ENCODE results near the gene SIN3A.

SIN3A gene

DNA sequence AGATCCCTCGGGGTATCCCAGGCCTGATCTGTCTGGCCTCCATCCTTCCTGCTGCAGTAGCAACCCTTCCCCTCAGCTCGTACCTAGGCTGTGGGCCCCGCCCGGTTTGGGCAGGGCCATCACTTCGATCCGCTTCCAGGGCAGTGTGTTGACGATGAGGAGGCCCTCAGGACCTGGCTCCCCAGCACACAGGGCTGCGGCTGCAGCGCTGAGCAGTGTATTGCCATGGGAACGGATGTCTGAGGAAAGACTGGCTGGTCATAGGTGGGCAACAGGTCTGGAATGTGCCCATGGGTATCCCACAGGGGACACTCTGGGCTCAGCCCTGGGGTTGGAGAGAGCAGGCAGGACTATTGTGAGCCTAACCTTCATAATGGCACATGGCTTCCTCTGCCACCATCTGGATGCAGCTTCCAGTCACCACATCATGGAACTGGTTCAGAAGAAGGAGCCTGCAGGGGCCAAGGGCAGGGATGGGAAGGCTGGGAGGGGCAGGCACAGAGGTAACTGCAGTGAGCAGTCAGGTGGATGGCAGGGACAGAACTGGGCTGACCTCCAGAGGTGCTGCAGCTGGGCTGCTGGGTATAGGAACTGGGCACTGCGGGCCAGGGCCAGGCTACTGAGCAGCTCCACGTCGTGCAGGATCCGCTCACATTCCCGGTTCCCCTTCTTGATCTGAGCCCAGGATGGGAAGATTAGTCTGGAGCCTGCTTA is 91.8 kb downstream of the SIN3A start:
- H2AFZ ChIP-seq (ENCODE audit: low read depth, low read length, severe bottlenecking) = no peak overlapping the region
- no peaks in the 10 kb centered on the region for H3K9me3 ChIP-seq (ENCODE audit: insufficient read depth, low read length)
- H3K9me2 ChIP-seq (replicated peaks; ENCODE audit: insufficient read depth, low read length) = no peaks in the 10 kb centered on the region
- no peak overlapping the region for H3K4me3 ChIP-seq (ENCODE audit: insufficient read depth, low read length, poor library complexity, severe bottlenecking)
- H3K36me3 ChIP-seq (ENCODE audit: low read length) = no peaks in the 10 kb centered on the region
- no peak overlapping the region for H3K4me2 ChIP-seq (ENCODE audit: low read depth, low read length, poor library complexity, severe bottlenecking)
- no peaks in the 10 kb centered on the region for H3K27me3 ChIP-seq (ENCODE audit: low read length)
- no peak overlapping the region for H3K27ac ChIP-seq (ENCODE audit: low read depth, low read length)
- TF ChIP-seq, protein P1, sequence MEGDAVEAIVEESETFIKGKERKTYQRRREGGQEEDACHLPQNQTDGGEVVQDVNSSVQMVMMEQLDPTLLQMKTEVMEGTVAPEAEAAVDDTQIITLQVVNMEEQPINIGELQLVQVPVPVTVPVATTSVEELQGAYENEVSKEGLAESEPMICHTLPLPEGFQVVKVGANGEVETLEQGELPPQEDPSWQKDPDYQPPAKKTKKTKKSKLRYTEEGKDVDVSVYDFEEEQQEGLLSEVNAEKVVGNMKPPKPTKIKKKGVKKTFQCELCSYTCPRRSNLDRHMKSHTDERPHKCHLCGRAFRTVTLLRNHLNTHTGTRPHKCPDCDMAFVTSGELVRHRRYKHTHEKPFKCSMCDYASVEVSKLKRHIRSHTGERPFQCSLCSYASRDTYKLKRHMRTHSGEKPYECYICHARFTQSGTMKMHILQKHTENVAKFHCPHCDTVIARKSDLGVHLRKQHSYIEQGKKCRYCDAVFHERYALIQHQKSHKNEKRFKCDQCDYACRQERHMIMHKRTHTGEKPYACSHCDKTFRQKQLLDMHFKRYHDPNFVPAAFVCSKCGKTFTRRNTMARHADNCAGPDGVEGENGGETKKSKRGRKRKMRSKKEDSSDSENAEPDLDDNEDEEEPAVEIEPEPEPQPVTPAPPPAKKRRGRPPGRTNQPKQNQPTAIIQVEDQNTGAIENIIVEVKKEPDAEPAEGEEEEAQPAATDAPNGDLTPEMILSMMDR (IDR thresholded peaks at IDR 0.05; ENCODE audit: insufficient read depth, low read length, poor library complexity, severe bottlenecking) = no peak
- TF ChIP-seq EZH2phosphoT487 (conservative IDR thresholded peaks at IDR 0.05; ENCODE audit: low read length) = no peak
- no peaks in the 10 kb centered on the region for H3F3A ChIP-seq (ENCODE audit: insufficient read depth)
- no peaks in the 10 kb centered on the region for H4K20me1 ChIP-seq (ENCODE audit: low read depth, low read length)
- H3K9ac ChIP-seq (ENCODE audit: low read length) = no peak overlapping the region
- no peaks in the 10 kb centered on the region for H3K79me2 ChIP-seq (ENCODE audit: insufficient read depth, low read length)

DNA sequence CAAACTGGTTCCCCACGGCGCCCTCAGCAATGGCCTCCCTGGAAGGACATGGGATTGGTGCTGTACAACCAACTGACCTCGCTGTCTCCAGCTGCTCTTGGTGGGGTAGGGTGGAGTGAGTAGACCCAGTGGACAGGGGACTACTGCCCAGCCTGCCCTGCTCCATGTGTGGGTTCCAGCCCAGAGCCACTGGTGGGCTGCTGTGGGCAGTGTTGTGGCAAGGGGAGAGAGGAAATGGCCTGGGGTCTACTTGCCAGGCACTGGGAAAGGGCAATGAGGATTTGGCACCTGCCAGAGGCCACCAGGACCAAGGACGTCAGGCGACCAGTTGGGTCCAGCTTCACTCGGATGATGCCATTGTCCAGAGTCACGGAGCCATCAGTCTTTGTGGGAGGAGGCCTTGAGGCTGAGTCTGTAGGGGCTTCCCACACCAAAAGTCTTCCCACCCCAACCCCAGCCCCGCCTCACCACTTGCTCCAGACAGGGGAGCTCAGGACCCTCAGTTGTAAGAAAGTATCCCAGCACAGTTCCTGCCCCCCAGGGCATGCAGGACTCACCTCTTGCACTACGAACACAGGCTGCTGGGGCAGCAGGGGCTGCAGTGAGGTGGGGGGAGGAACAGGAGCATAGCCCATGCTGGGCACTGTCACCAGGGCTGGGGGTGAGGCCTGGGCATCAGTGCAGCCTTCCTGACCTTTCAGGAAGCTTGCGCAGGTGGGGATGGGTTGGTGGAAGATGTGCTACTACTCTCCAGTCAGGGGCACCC is 92.5 kb downstream of the SIN3A start:
- Histone ChIP-seq H3K79me2 (ENCODE audit: insufficient read depth, low read length) (no peaks in the 10 kb centered on the region), H4K20me1 (ENCODE audit: low read depth, low read length) (no peaks in the 10 kb centered on the region)

DNA sequence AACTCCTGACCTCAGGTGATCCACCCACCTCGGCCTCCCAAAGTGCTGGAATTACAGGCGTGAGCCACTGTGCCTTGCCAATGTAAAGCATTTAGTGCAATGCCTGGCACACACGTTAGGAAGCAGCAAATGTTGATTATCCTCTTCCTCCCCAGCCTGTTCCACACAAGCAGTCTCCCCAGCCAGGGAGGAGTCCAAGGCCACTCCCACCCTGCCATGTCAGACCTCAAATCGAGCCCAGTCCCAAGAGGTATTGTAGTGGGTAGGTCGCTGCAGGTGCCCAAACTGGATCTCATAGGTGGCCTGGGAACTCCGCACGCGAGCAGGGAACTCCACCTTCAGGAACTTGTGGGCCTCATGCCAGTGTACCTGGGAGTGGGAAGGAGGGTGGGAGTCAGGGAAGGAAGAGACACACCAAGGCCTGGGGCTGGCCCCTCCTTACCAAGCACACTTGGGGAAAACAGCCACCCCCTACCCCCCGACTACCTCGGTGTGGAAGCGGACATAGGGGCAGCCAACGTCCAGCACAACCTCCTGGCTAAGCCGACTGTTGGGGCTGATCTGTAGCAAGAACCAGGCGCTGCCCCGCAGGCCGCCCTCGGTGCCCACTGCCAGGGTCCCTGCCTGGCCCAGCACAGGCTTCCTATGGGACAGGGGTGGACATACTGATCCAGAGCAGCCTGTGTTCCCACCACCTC is 93.4 kb downstream of the SIN3A start:
- Histone ChIP-seq H3K79me2 (ENCODE audit: insufficient read depth, low read length) (no peaks in the 10 kb centered on the region), H3K27me3 (ENCODE audit: low read length) (no peaks in the 10 kb centered on the region), H2AFZ (ENCODE audit: low read depth, low read length, severe bottlenecking) (no peak overlapping the region), H4K20me1 (ENCODE audit: low read depth, low read length) (no peaks in the 10 kb centered on the region), H3K4me2 (ENCODE audit: low read depth, low read length, poor library complexity, severe bottlenecking) (no peak overlapping the region), H3F3A (ENCODE audit: insufficient read depth) (no peaks in the 10 kb centered on the region), H3K9me3 (ENCODE audit: insufficient read depth, low read length) (no peaks in the 10 kb centered on the region), H3K4me3 (ENCODE audit: insufficient read depth, low read length, poor library complexity, severe bottlenecking) (no peak overlapping the region), H3K9ac (ENCODE audit: low read length) (no peak overlapping the region), H3K9me2 (replicated peaks; ENCODE audit: insufficient read depth, low read length) (no peaks in the 10 kb centered on the region), H3K36me3 (ENCODE audit: low read length) (no peaks in the 10 kb centered on the region), H3K27ac (ENCODE audit: low read depth, low read length) (no peak overlapping the region)
- TF ChIP-seq EZH2phosphoT487 (conservative IDR thresholded peaks at IDR 0.05; ENCODE audit: low read length) = no peak
- TF ChIP-seq, protein P1 (IDR thresholded peaks at IDR 0.05; ENCODE audit: insufficient read depth, low read length, poor library complexity, severe bottlenecking) = no peak

More for the DNA sequence above, 92.5 kb downstream of the SIN3A start:
- Histone ChIP-seq H3K9me2 (replicated peaks; ENCODE audit: insufficient read depth, low read length) (no peaks in the 10 kb centered on the region), H3K27ac (ENCODE audit: low read depth, low read length) (no peak overlapping the region), H3K9ac (ENCODE audit: low read length) (no peak overlapping the region), H3K9me3 (ENCODE audit: insufficient read depth, low read length) (no peaks in the 10 kb centered on the region), H3K36me3 (ENCODE audit: low read length) (no peaks in the 10 kb centered on the region), H3F3A (ENCODE audit: insufficient read depth) (no peaks in the 10 kb centered on the region), H3K4me3 (ENCODE audit: insufficient read depth, low read length, poor library complexity, severe bottlenecking) (no peak overlapping the region), H3K27me3 (ENCODE audit: low read length) (no peaks in the 10 kb centered on the region), H3K4me2 (ENCODE audit: low read depth, low read length, poor library complexity, severe bottlenecking) (no peak overlapping the region), H2AFZ (ENCODE audit: low read depth, low read length, severe bottlenecking) (no peak overlapping the region)
- TF ChIP-seq EZH2phosphoT487 (conservative IDR thresholded peaks at IDR 0.05; ENCODE audit: low read length) = no peak
- TF ChIP-seq, protein P1 (IDR thresholded peaks at IDR 0.05; ENCODE audit: insufficient read depth, low read length, poor library complexity, severe bottlenecking) = no peak
